Skeletal muscle tissue (tissue), 5 donors: ENCODE measurements around the gene MBNL2. TPM values are rescaled to one million over a fixed set of nuclear protein-coding genes. Genes with fewer than 3 reads are reported as not detected.

Experiments
- H3K27ac ChIP-seq: one replicate; pipeline ENCODE4 v1.7.0; 2013; ENCODE audit warnings: mild to moderate bottlenecking, low read depth, low read length, inconsistent platforms
- H3K27me3 ChIP-seq, 3 donors: one replicate each; pipeline ENCODE4 v1.7.0; 2013; ENCODE audit warnings: low read length in 3 of 3; ENCODE audit not compliant: control insufficient read depth in 3 of 3, insufficient read depth in 3 of 3
- H3K36me3 ChIP-seq, 3 donors: one replicate each; pipeline ENCODE4 v1.7.0; 2013; ENCODE audit warnings: low read length in 3 of 3; ENCODE audit not compliant: control insufficient read depth in 3 of 3, insufficient read depth in 3 of 3
- H3K4me1 ChIP-seq, 3 donors: one replicate each; pipeline ENCODE4 v1.7.0; 2013; ENCODE audit warnings: low read length in 3 of 3, mild to moderate bottlenecking in 3 of 3; ENCODE audit not compliant: control insufficient read depth in 3 of 3, insufficient read depth in 3 of 3
- H3K4me3 ChIP-seq, 3 donors: one replicate each; pipeline ENCODE4 v1.7.0; 2013; ENCODE audit warnings: low read length in 3 of 3
- H3K9ac ChIP-seq, 3 donors: one replicate each; pipeline ENCODE4 v1.7.0; 2013; ENCODE audit warnings: low read length in 3 of 3, mild to moderate bottlenecking in 3 of 3, moderate library complexity in 2 of 3, low read depth in 1 of 3
- H3K9me3 ChIP-seq, 3 donors: one replicate each; pipeline ENCODE4 v1.7.0; 2013; ENCODE audit warnings: low read length in 3 of 3; ENCODE audit not compliant: control insufficient read depth in 3 of 3
- small RNA-seq: library from RNA; depleted of rRNA; stranded (forward); fragments of <200 nt; gene quantifications from one replicate; pipeline ENCODE3, GENCODE V24; 2014
- total RNA-seq: library from RNA; depleted of rRNA; stranded (reverse); fragments of >200 nt; gene quantifications from one replicate; pipeline ENCODE4 v1.2.3, GENCODE V29; 2014
- donor health status: Osteomylitis.

MBNL2 gene
- total RNA-seq, 1 donor from 2014 or later: 30.3 TPM

DNA sequence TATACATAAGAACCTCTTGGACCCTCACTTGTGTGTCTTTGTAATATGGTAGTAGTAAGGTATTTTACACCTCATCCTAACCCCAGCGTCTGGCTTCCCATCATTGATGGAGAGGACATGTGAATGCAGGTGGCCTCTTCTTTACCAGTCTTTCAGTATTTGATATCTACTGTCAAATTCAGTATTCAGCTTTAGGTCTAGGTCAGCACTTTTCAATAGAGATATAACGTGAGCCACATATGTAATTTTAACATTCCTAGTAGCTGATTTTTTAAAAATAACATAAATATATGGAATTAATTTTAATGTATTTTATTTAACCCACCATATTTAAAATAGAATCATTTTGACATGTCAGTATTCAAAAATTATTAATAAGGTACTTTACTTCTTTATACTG is 214.7 kb downstream of the MBNL2 start:
- no peak overlapping the region for H3K9ac ChIP-seq
- no peaks in the 10 kb centered on the region for H3K27me3 ChIP-seq
- peak overlapping the region in 1 of 3 donors; percentile 17 for H3K4me3 ChIP-seq
- H3K4me1 ChIP-seq: peaks cover 9 to 32% (median 21%) of the 10 kb centered on the region in 3 donors
- H3K27ac ChIP-seq: no peak overlapping the region
- H3K36me3 ChIP-seq: no peaks in the 10 kb centered on the region
- no peaks in the 10 kb centered on the region for H3K9me3 ChIP-seq

DNA sequence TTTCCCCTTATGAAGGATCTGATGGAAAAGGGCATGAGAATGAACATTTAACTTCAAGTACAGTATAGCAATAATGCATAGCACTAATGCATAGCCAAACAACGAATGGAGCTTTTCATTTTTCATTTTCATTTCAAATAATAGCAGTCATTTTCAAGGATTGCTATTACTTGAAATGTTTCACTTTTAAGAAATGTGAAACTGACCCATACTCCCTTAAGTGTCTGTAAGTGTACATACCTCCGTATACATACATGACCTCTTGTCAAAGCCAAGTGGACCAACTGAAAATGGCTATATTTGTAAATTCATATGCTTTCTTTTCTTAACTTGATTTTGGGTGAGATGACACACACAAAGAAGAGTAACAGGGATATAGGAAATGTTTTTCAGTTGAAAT is 215.6 kb downstream of the MBNL2 start:
- no peaks in the 10 kb centered on the region for H3K9me3 ChIP-seq
- H3K36me3 ChIP-seq: no peaks in the 10 kb centered on the region
- H3K9ac ChIP-seq: no peak overlapping the region
- H3K27ac ChIP-seq: no peak overlapping the region
- H3K4me3 ChIP-seq: no peak overlapping the region
- H3K4me1 ChIP-seq: peaks cover 4 to 26% (median 15%) of the 10 kb centered on the region in 3 donors
- H3K27me3 ChIP-seq: no peaks in the 10 kb centered on the region

DNA sequence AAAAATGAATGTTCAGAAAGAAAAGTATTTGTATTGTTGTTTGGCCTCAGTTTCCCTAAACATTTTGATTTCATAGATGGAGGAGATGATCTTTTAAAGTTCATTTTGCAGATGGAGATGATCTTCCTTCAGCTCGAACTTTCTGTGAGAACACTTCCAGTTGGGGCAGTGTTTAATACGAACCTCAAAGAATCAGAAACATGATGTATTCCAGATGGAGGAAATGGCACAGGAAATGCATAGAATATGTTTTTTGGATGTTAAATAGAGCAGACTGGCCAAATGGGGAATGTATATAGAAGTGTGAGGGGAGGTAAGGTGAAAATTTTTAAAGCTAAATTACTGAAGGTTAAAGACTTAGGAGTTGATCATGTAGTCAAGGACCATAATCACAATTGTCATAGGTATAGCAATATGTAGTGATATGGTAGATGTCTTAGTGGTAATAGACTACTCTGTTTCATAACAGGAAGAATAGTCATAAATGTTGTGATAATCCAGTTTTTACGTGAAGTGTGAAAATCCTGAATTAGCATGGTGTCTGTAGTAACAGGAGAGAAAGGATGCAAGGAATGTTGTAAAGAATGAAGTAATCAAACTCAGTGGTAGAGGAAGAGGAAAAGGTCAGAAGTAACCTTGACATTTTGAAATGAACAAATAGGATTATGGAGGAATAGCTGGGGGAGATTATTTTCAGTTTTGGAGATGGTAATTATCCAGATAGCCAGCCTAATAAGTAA is 216.9 kb downstream of the MBNL2 start:
- Histone ChIP-seq H3K4me1 (peaks cover 4 to 26% (median 12%) of the 10 kb centered on the region in 3 donors), H3K9me3 (no peaks in the 10 kb centered on the region), H3K27ac (no peak overlapping the region), H3K36me3 (no peaks in the 10 kb centered on the region), H3K4me3 (no peak overlapping the region), H3K9ac (no peak overlapping the region), H3K27me3 (no peaks in the 10 kb centered on the region)

DNA sequence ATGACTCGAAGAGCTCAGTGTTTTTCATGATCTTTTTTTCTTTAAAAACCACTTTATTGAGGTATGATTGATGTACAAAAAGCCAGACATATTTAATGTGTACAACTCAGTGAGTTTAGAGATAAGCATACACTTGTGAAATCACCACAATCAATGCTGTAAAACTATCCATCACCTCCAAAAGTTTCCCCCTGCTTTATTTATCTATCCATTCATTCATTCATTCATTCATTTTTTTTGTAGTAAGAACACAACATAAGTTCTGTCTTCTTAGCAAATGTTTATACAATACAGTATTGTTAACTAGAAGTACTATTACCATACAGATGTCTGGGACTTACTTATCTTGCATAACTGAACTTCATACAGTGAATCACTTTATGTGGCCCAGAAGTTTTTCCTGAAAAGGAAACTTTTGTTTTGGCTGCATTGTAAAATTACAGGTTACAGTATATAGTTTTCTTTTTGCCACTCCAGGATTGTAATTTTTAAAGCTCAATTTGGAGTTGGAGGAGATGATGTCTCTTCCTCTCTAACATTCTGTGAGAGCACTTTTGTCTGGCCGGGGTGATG is 218.6 kb downstream of the MBNL2 start:
- Histone ChIP-seq H3K9me3 (no peaks in the 10 kb centered on the region), H3K36me3 (no peaks in the 10 kb centered on the region), H3K27ac (no peak overlapping the region), H3K9ac (no peak overlapping the region), H3K27me3 (no peaks in the 10 kb centered on the region), H3K4me3 (no peak overlapping the region), H3K4me1 (peaks cover 4 to 20% (median 12%) of the 10 kb centered on the region in 3 donors)

DNA sequence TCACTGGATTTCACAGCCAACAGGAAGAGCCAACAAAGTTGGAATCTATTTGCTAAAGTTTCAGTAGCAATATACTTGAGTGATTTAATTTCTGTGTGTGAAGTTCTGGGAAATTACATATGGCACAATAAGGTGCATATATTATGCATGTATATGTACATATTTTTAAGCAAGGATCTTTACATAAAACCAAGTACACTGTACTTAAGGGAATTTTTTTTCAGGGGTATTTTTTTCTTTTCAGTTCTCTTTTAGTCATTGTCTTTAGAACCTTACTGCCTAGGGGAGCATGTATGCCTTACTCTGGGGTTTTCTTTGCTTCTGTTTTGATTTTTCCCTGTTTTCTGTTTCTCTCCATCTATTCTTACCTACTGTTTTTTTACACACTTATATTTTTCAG is 219.2 kb downstream of the MBNL2 start:
- H3K27me3 ChIP-seq: no peaks in the 10 kb centered on the region
- H3K9ac ChIP-seq: no peak overlapping the region
- H3K4me3 ChIP-seq: no peak overlapping the region
- H3K27ac ChIP-seq: no peak overlapping the region
- H3K9me3 ChIP-seq: no peaks in the 10 kb centered on the region
- H3K36me3 ChIP-seq: no peaks in the 10 kb centered on the region
- peaks cover 4 to 13% (median 10%) of the 10 kb centered on the region in 3 donors for H3K4me1 ChIP-seq

Small RNA genes lying within 50 kb of the gene (small RNA-seq; reads per million reads assigned to genes)
- gene AL442067.1 (not detected), gene RNA5SP37 (not detected)

Other genes with a start within 250 kb of the MBNL2 start
- gene OXGR1, start 227.9 kb upstream of the MBNL2 start, total RNA-seq: under 0.01 TPM
- 27.1 TPM for gene RAP2A, start 211.8 kb downstream of the MBNL2 start, total RNA-seq